ENCODE measurements around the gene WNT4.
"Not testable (repeated sequence)": the region's sequence is repeated elsewhere in the genome, so short reads cannot be mapped to it uniquely, and the experiment has no call there.

Gene WNT4

DNA sequence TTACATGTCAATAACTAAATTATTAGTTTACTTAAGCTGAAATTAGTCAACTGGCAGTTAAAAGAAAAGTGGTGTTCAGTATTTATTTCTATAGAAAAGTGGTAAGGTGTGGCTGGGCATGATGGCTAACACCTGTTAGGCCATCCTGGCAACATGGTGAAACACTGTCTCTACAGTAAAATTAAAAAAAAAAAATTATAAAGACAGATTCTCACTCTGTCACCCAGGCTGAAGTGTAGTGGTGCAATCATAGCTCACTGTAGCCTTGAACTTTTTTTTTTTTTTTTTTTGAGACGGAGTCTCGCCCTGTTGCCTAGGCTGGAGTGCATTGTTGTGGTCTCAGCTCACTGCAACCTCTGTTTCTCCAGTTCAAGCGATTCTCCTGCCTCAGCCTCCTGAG is 32.9 kb downstream of the WNT4 start:
- DNase-seq (ENCODE audit: low read depth in 2 of 2), result no peak

DNA sequence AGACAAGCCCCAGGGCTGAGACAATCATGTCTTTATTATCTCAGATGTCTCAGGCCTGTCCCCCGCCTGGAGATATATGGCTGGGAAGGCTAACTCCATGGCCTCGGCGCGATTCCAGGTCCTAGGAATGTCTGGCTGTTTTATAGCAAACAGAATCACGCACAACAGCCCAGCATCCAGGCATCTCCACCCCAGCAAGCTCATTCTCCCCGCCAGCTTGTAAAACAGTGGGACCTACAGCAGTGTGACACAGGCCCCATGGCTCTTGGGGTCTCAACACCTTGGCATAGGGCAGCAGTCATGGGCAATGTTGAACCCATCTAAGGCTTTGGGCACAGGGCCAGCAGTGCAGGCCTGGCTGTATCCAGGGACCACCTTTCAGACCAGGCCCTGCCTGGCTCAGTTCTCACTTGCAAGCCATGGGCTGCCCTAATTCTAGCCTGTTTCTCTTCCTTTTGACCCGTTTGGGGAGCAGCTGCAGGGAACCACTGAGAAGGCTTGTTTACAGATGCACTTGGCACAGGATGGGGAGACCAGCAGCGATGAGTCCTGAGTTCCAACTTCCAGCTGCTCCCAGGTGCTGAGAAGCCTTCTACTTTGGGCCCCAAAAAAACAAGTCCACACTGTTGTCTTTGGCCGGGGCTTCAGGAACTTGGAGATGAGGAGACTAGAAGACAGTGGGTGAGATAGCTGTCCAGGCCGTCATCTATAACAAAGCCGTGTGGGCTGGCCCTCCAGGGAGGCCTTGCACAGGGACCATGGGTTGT is 34.4 kb downstream of the WNT4 start:
- no peak for DNase-seq (ENCODE audit: low read depth in 2 of 2)

DNA sequence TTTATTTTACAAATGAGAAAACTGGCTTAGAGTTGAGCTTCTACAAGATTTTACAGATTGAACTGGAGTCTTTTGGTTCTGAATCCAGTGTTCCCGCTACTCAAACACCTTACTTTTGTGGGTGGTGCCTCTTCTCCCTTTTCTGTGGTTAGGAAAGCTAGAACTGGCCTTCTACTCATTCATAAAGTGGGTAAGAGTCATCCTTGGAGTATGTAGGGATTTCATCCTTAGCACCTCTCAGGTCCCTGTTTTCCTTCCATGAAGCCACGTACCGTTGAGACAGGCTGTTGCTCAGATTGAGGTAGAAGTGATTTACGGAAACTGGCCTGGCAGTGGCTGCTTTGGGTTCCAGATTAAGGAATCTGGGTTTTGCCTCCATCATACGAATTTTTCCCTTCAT is 35.8 kb downstream of the WNT4 start:
- DNase-seq (ENCODE audit: low read depth in 2 of 2), result no peak

DNA sequence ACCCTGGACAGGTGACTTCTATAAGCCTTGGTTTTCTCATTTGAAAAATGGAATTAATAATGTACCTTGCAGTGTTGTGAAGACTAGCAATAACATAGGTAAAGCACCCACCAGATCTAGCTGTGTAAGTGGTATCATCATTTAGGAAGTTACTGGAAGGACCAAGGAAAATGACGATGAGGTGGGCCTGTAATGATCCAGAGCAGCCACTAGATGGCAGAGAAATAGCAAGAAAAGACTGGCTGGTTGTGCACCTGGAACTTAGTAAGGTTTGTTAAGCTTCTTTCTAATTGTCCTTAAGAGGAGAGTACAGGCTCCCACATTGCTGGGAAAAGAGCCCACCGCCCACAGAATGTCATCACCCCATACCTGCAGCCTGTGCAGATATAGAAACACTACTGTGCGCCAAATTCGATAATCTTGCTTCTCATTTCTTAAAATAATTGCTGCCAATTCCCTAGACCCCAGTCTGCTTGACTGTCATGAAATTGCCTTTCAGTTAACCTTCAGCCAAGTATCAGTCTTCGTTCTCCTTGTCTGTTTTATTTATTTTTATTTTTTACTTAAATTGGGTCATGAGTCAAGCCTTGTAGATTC is 37.2 kb downstream of the WNT4 start:
- no peak for DNase-seq (ENCODE audit: low read depth in 2 of 2)

DNA sequence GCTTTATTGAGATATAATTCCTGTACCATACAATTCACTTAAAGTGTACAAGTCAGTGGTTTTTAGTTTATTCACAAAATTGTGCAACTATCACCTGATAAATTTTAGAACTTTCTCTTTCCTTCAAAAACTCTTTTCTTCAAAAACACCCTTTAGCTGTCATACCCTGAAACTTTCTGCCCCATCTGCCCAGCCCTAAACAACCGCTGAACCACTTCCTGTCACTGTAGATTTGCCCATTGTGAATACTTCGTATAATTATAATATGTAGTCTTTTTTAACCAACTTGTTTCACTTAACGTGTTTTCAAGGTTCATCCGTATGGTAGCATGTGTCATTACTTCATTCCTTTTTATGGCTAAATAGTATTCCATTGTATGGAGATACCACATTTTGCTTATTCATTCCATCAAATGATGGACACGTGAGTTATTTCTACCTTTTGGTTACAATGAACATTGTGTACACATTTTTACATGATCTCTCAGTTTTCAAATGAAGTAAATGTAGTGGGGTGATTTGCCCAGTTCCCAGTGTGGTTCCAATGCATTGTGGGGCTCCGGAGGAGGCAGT is 37.9 kb downstream of the WNT4 start:
- no peak for DNase-seq (ENCODE audit: low read depth in 2 of 2)

DNA sequence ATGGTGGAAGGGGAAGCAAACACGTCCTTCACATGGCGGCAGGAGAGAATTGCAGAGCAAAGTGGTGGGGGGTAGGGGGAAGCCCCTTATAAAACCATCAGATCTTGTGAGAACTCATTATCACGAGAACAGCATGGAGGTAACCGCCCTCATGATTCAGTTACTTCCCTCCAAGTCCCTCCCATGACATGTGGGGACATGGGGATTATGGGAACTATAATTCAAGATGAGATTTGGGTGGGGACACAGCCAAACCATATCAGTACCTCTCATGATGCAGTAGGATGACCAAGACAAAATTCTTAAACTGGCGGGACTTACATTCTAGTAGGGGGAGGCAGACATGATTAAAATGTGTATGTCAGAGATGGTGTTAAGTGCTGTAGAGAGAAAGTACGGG is 38.8 kb downstream of the WNT4 start:
- DNase-seq (ENCODE audit: low read depth in 2 of 2), result no peak

DNA sequence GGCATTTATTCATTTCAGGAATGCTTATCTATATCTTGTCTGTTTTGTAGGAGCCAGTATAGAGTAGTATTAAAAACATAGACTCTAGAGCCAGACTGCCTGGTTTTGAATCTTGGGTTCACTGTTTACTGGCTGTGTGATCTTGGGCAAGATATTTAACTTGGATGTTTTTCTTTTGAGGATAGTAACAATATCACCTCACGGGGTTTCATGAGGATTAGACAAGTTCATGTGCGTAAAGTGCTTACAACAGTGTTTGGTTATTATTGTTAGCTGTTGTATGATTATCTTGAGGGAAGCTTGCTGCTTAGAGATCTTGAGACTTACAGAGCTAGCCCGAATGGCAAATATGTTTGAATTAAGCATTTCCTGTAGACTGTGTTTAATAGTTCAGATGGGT is 40.2 kb downstream of the WNT4 start:
- no peak for DNase-seq (ENCODE audit: low read depth in 2 of 2)

DNA sequence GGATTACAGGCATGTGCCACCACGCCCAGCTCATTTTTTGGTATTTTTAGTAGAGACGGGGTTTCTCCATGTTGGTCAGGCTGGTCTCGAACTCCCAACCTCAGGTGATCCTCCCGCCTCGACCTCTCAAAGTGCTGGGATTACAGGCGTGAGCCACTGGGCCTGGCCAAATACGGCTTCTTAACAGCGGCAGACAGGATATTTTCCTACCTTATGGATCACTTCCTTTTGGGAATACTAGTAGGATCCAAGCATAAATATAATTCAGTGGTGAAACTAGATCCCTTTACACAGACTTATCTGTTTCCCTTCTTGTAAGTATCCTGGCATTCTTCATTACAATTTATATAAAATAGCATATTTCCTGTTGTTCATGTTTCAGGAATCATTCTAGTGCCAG is 40.9 kb downstream of the WNT4 start:
- no peak for DNase-seq (ENCODE audit: low read depth in 2 of 2)

DNA sequence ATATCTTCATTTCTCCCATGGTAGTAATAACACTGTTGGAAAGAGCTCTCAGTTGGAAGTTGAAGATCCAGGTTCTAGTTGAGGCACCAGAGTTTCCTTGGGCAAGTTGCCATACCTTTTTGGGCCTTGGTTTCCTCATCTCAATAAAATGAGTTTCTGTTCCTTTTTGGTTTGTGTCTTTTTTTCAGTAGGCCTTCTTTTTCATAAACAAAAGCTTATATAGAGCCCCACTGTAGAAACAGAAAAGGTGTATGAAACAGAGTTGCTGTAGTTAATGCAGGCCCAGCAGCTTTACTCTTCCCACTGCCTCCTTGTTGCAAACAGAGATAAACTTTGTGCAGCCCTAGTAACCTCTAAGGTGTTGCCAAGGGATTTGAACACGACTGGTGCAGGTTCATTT is 41.7 kb downstream of the WNT4 start:
- DNase-seq (ENCODE audit: low read depth in 2 of 2), result no peak

DNA sequence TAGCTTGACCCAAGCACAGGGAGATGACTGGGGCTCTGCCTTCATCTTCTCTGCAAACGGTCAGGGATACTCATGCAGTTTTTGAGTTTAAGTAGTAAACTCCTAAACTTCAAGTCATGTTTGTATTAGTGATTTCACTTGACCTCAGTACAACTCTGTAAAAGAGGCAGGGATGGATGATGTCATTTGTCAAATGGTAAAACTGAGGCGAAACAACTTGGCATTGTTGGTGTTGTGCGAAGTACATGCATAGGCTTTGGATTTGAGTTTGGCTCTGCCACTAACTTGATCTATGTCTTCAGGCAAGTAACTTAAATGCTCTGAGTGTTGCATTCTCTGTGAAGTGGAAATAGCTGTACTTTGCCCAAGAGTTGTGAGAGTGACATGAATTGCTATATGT is 42.7 kb downstream of the WNT4 start:
- DNase-seq (ENCODE audit: low read depth in 2 of 2), result no peak

DNA sequence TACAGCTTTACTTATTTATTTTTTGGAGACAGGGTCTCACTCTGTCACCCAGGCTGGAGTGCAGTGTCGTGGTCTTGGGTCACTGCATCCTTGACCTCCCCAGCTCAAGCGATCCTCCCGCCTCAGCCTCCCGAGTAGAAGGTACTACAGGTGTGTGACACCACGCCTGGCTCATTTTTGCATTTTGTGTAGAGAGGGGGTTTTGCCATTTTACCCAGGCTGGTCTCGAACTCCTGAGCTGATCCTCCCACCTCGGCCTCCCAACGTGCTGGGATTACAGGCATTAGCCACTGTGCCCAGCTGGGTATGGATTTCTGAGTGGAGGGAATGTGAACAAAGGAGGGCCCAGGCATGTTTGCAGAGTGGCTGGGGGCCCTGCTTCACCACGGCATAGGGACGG is 44.1 kb downstream of the WNT4 start:
- DNase-seq (ENCODE audit: low read depth in 2 of 2), result no peak

DNA sequence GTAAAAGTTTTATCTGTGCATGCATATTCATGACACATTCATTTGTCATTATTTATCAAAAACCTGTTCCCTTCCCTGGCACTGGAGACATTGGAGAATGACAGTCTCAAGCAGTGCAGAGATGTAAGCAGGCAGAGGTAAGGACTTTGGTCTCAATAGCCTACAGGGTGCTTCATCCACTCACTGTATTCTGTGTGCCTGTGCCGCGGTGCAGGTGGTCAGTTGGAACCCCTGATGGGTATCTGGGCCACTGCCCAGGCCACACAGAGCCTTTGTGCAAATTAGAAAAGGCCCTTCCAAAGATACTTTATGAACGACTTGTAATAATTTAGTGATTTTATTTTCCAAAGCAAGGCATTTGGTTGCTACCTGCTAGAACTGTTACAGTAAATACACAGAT is 46.4 kb downstream of the WNT4 start:
- no peak for DNase-seq (ENCODE audit: low read depth in 2 of 2)

DNA sequence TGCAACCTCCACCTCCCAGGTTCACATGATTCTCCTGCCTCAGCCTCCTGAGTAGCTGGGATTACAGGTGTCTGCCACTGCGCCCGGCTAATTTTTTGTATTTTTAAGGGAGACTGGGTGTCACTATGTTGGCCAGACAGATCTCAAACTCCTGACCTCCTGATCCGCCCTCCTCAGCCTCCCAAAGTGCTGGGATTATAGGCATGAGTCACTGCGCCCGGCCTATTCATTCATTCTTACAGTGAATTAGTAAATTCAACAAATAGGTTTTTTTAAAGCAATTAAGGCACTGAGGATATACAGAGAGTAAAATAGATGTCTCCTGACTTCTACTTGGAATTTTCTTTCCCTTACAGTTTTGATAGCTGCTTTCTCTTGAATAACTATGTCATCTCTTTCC is 46.9 kb downstream of the WNT4 start:
- DNase-seq (ENCODE audit: low read depth in 2 of 2), result no peak

DNA sequence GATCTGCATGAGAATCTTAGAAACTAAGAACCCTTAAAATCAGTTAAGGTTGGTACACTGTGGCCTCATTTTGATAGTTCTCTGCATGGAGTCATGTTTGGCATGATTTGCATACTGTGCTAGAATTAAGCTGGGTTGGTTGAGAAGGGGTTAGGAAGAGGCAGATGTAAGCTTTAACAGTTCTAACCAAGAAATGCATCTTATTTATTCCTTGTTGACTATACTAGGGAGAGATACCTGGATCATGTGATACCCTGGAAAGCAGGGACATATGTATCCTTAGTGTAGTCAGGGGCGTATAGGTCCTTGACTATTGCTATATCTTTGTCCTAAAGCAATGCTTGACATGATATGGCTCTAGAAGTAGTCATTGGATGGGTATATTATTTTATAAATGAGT is 49.4 kb downstream of the WNT4 start:
- no peak for DNase-seq (ENCODE audit: low read depth in 2 of 2)

DNA sequence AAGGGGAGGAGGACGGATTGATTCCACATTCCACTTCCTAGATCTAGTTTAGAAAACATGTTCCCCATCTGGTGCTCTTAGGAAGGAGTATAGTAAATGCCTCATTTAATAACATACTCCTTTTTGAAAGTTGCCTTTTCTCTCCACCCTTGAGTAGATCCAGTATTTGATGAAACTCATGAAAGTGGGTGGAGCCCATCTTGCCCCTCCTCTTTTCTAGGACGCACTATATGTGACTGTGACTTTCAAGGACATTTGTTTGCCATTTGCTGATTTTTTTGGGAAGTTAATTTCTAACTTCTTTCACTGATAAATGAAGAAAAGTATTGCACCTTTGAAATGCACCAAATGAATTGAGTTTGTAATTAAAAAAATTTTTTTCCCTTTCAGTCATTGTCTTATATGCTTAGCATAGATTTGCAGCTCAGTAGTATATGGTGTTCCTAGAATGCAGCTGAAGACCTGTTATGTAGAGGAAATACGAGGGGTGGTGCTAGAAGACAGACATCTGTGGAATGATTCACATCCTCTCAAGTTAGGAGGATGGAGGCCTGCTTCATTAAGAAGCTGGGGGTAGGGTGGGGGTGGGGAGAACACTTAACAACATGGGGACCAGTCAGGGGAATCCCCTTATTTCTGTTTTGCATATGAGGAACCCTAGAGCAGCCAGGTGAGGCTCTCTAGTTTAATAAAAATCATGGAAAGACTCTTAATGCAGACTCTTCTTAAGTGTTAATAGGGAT is 50.7 kb downstream of the WNT4 start:
- not testable (repeated sequence) for DNase-seq (ENCODE audit: low read depth in 2 of 2)

DNA sequence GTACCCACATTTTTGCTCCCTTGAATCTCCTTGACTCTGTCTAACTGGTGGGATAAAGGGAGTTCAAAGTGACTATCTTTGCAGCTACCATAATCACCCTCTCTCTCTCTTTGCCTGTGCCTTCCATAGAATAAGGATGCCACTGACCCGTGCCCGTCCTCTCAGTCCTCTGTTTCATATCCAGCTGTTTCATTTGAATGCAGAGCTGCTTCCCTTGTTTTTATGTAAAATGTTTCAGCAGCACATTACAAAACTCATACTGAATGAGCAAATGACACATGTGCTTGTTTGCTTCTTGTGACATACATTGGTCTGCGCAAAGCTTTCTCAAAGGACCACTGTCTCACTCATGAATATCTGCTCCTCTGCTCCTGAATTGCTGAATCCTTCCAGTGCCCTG is 52.0 kb downstream of the WNT4 start:
- DNase-seq (ENCODE audit: low read depth in 2 of 2), result no peak

DNA sequence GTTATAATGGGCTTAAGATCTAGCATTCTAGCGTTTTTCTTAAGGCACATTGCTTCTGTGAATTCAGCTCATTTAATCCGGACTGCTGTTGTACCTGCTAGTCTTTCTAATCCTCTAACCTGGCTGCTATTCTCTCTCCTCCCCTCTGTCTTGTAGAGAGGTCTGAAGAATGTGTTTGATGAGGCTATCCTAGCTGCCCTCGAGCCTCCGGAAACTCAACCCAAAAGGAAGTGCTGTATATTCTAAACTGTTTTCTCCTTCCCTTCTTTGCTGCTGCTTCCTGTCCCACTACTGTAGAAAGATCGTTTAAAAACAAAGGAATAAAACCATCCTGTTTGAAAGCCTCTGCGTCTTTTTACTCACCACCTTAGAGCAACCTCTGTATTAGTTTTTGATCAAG is 53.1 kb downstream of the WNT4 start:
- DNase-seq (ENCODE audit: low read depth in 2 of 2), result no peak

DNA sequence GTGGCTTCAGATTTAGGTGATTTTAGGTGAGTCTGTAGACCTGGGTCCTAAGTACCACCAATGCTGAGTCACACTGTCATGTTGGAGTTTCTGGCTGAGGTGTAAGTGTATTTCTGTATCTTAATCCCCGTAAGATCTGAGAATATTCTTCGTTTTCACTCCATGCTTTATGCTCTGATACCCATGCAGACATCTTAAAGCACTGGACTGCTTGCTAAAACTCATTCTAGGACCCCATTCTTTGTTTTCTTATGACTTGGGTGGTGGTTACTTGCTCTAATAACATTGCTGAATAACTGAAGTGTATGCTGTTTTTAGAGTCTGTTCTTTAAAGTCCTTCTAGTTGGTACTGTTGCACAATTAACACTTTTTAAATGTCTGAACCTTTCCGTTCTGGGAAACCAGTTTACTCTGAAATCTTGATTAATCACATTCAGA is 53.7 kb downstream of the WNT4 start:
- no peak for DNase-seq (ENCODE audit: low read depth in 2 of 2)

DNA sequence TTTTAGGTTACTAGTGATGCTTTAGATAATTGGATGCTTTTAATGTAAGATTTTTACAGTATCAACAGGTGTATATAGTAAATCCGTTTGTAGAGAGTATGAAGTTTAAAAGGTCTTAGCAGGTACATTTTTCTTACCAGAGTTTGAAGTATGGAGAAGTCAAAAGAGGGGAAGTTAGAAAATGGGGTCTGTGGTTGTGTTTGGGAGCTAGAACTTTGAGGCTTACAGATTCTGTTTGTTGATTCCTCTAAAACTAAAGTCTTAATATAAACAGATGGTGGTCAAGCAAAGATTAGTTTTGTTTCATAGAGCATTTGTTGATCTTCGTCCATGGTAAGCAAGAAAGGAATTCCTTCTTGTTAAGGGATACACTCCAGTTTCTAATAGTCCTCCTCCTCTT is 54.6 kb downstream of the WNT4 start:
- DNase-seq (ENCODE audit: low read depth in 2 of 2), result no peak

DNA sequence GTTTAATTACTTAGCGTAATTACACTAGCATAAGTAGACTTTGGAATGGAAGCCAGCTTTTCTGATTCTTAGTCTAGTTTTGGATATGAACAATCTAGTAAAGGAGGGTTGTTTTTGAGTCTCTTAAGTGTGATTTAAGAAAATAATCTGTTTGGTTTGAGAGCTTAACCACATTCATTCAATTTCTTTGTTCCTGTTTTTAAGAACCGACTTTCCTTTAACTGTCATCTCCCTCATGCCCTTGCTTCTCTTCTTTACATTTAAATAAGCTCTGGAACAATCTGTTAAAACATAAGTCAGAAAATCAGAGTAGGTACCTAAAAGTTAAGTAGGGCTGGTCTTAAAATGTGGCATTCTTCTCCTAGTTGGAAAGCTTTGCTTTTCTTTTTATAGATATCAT is 62.7 kb downstream of the WNT4 start:
- no peak for DNase-seq (ENCODE audit: low read depth in 2 of 2)

DNA sequence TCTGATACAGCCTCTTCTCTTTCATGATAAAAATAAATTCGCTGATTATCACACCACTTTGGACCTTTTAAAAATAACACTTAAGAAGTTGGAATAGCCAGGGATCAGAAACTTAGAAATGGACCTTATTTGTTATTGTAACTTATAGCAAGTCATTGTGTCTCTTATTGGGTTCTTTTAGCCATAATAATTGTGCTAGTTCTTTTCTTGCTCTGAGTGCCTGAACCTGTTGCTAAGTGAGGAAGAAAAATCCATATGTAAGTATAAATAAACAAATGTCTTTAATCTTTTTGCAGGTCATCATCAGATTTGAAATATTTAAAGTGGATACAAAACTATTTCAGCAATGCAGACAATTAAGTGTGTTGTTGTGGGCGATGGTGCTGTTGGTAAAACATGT is 64.8 kb downstream of the WNT4 start:
- DNase-seq (ENCODE audit: low read depth in 2 of 2), result no peak

DNA sequence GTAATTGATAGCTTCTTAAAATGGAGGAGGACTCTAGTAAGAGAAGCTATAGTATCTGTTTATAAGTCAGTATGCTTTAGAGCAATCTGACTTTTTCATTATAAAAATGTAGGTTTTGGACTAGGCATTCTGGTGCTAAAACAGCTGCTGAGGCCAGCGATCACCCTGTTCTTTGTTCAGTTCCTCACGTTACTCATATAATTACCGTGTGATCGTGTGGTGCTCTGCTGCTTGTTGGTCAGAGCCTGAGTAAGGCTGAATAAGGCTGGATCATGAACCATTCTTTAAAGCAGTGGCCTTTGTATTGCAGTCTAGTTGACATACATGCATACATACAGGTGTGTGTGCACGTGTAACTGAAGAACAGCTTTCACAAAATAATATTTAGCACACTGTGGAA is 65.2 kb downstream of the WNT4 start:
- no peak for DNase-seq (ENCODE audit: low read depth in 2 of 2)

DNA sequence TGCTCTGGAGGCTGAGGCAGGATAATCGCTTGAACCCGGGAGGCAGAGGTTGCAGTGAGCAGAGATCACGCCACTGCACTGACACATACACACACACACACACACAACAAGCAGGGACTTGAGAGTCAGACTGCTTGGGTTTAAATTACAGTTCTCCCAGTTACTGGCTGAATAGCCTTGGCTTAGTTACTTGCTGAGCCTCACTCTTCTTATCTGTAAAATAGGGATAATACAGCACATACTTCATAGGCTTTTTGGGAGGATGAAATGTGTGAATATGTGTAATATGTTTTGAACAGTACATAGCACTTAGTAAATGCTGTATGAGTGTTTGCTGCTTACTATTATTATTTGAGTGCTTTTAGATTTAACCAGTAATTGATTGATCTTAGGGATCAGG is 66.6 kb downstream of the WNT4 start:
- no peak for DNase-seq (ENCODE audit: low read depth in 2 of 2)

Measured in stimulated activated CD8-positive, alpha-beta memory T cell treated with anti-CD3 and anti-CD28 coated beads, Interleukin-2, amount 100 ng/mL, for 48 hours (primary cell).